GM12891 (cell line): ENCODE results near the gene RCAN3.
"Not testable (repeated sequence)": the region's sequence is repeated elsewhere in the genome, so short reads cannot be mapped to it uniquely, and the experiment has no call there.

Experiments used
- DNase-seq: peaks from one replicate; pipeline ENCODE4 v3.0.0; 2011; ENCODE audit warnings: low spot score; ENCODE audit not compliant: insufficient read length
- FAIRE-seq: peaks from 2 replicates; lab custom pipeline; 2011; peaks lifted over from hg19 to GRCh38; lab: Jason Lieb, UNC
- PAX5 ChIP-seq: IDR thresholded peaks from 2 replicates; pipeline ENCODE4 v1.6.1; 2011; ENCODE audit warnings: low read length, moderate library complexity, mild to moderate bottlenecking; ENCODE audit not compliant: insufficient read depth, severe bottlenecking
- POLR2A ChIP-seq: IDR thresholded peaks from 2 replicates; pipeline ENCODE4 v1.6.1; 2011; ENCODE audit warnings: low read depth, low read length, control low read depth
- POLR2AphosphoS5 ChIP-seq: IDR thresholded peaks from 2 replicates; pipeline ENCODE4 v1.6.1; 2011; ENCODE audit warnings: low read depth, low read length, control low read depth
- POU2F2 ChIP-seq: IDR thresholded peaks from 2 replicates; pipeline ENCODE4 v1.6.1; 2011; ENCODE audit warnings: low read depth, mild to moderate bottlenecking, control low read depth, low read length, moderate library complexity
- SPI1 ChIP-seq: IDR thresholded peaks from 2 replicates; pipeline ENCODE4 v1.6.1; 2011; ENCODE audit warnings: low read depth, low read length, control low read depth
- TAF1 ChIP-seq: IDR thresholded peaks from 2 replicates; pipeline ENCODE4 v1.6.1; 2011; ENCODE audit warnings: low read depth, low read length, control low read depth

Gene RCAN3

DNA sequence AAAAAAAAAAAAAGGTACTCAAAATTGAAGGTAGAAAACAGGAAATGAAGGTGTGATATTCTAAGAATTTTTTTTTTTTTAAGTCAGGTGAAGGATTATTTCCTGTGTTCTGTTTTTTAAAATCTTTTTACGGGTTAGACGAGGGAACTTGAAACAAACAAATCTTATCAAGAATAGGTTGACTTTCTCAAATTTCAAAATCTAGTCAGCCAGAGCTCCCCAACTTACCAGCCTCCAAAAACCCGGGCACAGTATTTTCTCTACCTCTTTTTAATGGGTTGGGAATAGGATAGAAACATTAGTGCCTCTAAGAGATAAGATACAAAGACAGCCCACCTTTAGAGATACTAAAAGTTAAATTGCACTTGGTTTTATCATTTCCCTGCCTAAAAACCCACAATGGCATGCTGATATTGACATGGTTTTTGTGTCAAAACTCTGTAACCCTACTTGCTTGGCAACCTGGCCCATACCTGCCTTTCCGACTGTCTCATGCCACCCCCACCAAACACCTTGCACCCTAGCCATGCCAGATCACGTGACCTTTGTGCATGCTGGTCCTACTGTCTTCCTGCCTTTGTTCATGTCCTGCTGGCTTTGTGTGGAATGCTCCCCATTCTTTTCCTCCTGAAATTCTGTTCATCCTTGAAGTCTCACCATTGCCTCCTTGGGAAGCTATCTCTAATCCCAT lies 4.2 kb downstream of the RCAN3 start:
- FAIRE-seq = no peak
- TF ChIP-seq PAX5 (no peak), POLR2A (no peak)
- no peak for DNase-seq

DNA sequence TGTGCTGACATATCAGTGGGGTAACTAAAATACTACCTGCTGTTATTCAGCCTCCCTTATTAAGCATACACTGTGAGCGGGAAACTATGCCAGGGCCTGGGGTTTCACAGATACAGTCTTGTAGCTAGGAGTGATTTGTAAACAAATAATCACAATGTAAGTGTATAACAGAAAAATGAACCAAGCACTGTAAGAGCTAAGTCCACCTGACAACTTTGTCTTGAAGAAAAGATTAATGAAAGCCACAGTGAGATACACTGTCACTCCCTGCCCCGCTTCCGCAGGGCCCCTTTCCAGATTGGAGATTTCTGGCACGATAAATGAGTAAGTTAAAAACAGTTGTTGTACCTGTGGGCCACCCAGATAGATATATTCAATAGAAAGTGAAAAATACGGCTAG lies 4.8 kb downstream of the RCAN3 start:
- FAIRE-seq (no peak), DNase-seq (no peak)
- TF ChIP-seq PAX5 = no peak
- TF ChIP-seq POU2F2 = no peak
- TF ChIP-seq POLR2A = no peak

DNA sequence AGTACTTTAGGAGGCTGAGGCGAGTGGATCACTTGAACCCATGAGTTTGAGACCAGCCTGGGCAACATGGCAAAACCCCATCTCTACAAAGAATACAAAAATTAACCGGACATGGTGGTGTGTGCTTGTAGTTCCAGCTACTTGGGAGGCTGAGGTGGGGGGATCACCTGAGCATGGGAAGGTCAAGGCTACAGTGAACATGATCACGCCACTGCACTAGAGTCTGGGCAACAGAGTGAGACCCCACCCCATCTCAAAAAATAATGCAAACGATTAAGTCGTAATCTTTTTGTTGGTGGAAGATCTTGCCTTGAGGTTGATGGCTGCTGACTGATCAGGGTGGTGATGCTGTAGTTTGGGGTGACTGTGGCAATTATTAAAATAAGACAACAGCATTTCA lies 6.3 kb downstream of the RCAN3 start:
- TF ChIP-seq SPI1 = no peak
- TF ChIP-seq POLR2AphosphoS5 = no peak
- no peak for TF ChIP-seq POU2F2
- no peak for TF ChIP-seq POLR2A
- no peak for TF ChIP-seq TAF1
- no peak for TF ChIP-seq PAX5
- FAIRE-seq = no peak

GRCh38 chr1:24513706-24514105 lies 11.1 kb downstream of the RCAN3 start:
- no peak for FAIRE-seq
- TF ChIP-seq POLR2AphosphoS5 (no peak), PAX5 (no peak), POLR2A (no peak), SPI1 (no peak), TAF1 (no peak), POU2F2 (no peak)
- no peak for DNase-seq

More for the DNA sequence above, 6.3 kb downstream of the RCAN3 start:
- DNase-seq = no peak

- FAIRE-seq (no peak), DNase-seq (no peak)
- TF ChIP-seq POU2F2 = no peak
- no peak for TF ChIP-seq POLR2A
- TF ChIP-seq POLR2AphosphoS5 = no peak
- no peak for TF ChIP-seq TAF1
Measured at GRCh38 chr1:24514946-24515345, 12.3 kb downstream of the RCAN3 start.

DNA sequence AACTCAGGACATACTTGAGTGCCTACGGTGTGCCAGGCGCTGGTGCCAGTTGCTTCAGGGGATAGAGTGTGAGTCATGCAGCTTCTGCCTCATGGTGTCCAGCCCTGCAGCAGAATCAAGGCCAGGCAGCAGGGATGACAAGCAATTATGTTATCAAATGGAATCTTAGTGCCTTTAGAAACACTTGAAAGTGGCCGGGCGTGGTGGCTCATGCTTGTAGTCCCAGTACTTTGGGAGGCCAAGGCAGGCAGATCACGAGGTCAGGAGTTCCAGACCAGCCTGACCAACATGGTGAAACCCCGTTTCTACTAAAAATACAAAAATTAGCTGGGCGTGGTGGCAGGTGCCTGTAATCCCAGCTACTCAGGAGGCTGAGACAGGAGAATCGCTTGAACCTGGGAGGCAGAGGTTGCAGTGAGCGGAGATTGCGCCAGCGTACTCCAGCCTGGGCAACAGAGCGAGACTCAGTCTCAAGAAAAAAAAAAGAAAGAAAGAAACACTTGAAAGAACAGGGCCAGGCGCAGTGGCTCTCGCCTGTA lies 13.1 kb downstream of the RCAN3 start:
- DNase-seq, FAIRE-seq: not testable (repeated sequence)

- FAIRE-seq (no peak), DNase-seq (no peak)
- TF ChIP-seq TAF1 (no peak), SPI1 (no peak), POLR2A (no peak), PAX5 (no peak), POLR2AphosphoS5 (no peak), POU2F2 (no peak)
Measured at GRCh38 chr1:24516506-24516905, 13.9 kb downstream of the RCAN3 start.

- DNase-seq (no peak), FAIRE-seq (no peak)
- TF ChIP-seq TAF1 (no peak), POU2F2 (no peak), SPI1 (no peak), PAX5 (no peak), POLR2AphosphoS5 (no peak), POLR2A (no peak)
Measured at GRCh38 chr1:24517898-24518297, 15.3 kb downstream of the RCAN3 start.

GRCh38 chr1:24520282-24520681 lies 17.6 kb downstream of the RCAN3 start:
- DNase-seq, FAIRE-seq: not testable (repeated sequence)

- TF ChIP-seq POLR2AphosphoS5 (no peak), PAX5 (no peak), POU2F2 (no peak), POLR2A (no peak), TAF1 (no peak), SPI1 (no peak)
- no peak for DNase-seq
- no peak for FAIRE-seq
Measured at GRCh38 chr1:24525606-24526005, 23.0 kb downstream of the RCAN3 start.

DNA sequence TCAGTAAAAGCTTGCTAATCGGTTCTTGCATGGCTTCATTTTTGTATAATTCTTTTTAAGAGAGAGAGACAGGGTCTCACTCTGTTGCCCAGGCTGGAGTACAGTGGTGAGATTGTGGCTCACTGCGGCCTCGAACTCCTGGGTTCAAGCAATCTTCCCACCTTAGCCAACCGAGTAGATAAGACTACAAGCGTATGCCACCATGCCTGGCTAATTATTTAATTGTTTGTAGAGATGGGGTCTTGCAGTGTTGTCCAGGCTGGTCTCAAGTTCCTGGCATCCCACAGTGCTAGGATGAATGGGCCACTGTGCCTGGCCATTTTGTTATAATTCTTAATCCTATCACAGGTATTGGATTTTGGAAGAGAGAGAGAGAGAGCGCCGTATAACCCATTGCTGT lies 23.4 kb downstream of the RCAN3 start:
- no peak for FAIRE-seq
- TF ChIP-seq POLR2A (no peak), SPI1 (no peak), TAF1 (no peak), POLR2AphosphoS5 (no peak), PAX5 (no peak), POU2F2 (no peak)
- no peak for DNase-seq
